ENCODE data around the gene CUL4A. TPM values are rescaled to one million over a fixed set of nuclear protein-coding genes. Genes with fewer than 3 reads are reported as not detected.
"Not testable (repeated sequence)": the region's sequence is repeated elsewhere in the genome, so short reads cannot be mapped to it uniquely, and the experiment has no call there.

CUL4A gene
- total RNA-seq, 1 donor from 2014 or later, result 57.0 TPM

GRCh38 chr13:113238536-113238935, 29.1 kb downstream of the CUL4A start:
- TF ChIP-seq, protein P1, sequence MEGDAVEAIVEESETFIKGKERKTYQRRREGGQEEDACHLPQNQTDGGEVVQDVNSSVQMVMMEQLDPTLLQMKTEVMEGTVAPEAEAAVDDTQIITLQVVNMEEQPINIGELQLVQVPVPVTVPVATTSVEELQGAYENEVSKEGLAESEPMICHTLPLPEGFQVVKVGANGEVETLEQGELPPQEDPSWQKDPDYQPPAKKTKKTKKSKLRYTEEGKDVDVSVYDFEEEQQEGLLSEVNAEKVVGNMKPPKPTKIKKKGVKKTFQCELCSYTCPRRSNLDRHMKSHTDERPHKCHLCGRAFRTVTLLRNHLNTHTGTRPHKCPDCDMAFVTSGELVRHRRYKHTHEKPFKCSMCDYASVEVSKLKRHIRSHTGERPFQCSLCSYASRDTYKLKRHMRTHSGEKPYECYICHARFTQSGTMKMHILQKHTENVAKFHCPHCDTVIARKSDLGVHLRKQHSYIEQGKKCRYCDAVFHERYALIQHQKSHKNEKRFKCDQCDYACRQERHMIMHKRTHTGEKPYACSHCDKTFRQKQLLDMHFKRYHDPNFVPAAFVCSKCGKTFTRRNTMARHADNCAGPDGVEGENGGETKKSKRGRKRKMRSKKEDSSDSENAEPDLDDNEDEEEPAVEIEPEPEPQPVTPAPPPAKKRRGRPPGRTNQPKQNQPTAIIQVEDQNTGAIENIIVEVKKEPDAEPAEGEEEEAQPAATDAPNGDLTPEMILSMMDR (IDR thresholded peaks at IDR 0.05), result no peak
- H3K9me3 ChIP-seq, result no peaks in the 10 kb centered on the region
- peaks cover 93% of the 10 kb centered on the region for H3K36me3 ChIP-seq
- DNase-seq (no peak), ATAC-seq (no peak)
- H3K4me3 ChIP-seq, result no peak overlapping the region
- H3K4me1 ChIP-seq, result no peaks in the 10 kb centered on the region
- no peak overlapping the region for H3K27ac ChIP-seq
- intact Hi-C loops (cut with DNase I), result no loop called here
- no peaks in the 10 kb centered on the region for H3K27me3 ChIP-seq

DNA sequence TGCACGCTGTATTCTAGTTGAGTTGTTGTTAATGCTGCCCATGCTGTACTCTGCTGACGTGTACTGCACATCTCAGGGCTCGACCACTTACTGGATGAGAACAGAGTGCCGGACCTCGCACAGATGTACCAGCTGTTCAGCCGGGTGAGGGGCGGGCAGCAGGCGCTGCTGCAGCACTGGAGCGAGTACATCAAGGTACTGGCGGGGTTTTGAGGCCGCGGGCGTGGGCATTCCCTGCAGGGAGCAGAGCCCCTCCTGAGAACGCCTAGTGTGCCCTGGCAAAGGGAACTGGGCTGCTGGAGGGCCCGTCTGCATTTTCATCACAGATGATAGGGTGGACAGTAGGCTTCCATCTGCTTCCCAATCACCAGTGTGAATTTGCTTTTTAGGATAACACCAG, 29.9 kb downstream of the CUL4A start:
- Histone ChIP-seq H3K9me3 (no peaks in the 10 kb centered on the region), H3K4me1 (no peaks in the 10 kb centered on the region), H3K36me3 (peaks cover 93% of the 10 kb centered on the region), H3K4me3 (no peak overlapping the region), H3K27ac (no peak overlapping the region), H3K27me3 (no peaks in the 10 kb centered on the region)
- TF ChIP-seq, protein P1 (IDR thresholded peaks at IDR 0.05), result no peak
- no peak for DNase-seq
- no peak for ATAC-seq
- intact Hi-C loops (cut with DNase I), result no loop called here

- Histone ChIP-seq H3K36me3 (peaks cover 93% of the 10 kb centered on the region), H3K4me1 (no peaks in the 10 kb centered on the region), H3K9me3 (no peaks in the 10 kb centered on the region), H3K27ac (no peak overlapping the region), H3K27me3 (no peaks in the 10 kb centered on the region), H3K4me3 (no peak overlapping the region)
- no peak for DNase-seq
- TF ChIP-seq, protein P1 (IDR thresholded peaks at IDR 0.05), result no peak
- intact Hi-C loops (cut with DNase I), result no loop called here
- ATAC-seq, result no peak
Observed at GRCh38 chr13:113239986-113240385, 30.6 kb downstream of the CUL4A start.

GRCh38 chr13:113241623-113242022, 32.2 kb downstream of the CUL4A start:
- H3K27me3 ChIP-seq; intact Hi-C loops (cut with DNase I); H3K27ac ChIP-seq; DNase-seq; H3K9me3 ChIP-seq; H3K4me3 ChIP-seq; H3K4me1 ChIP-seq; ATAC-seq: not testable (repeated sequence)
- H3K36me3 ChIP-seq, result peaks cover 96% of the 10 kb centered on the region

GRCh38 chr13:113243847-113244246, 34.4 kb downstream of the CUL4A start:
- no peaks in the 10 kb centered on the region for H3K9me3 ChIP-seq
- no peak overlapping the region for H3K4me3 ChIP-seq
- DNase-seq (no peak), ATAC-seq (no peak)
- no peaks in the 10 kb centered on the region for H3K4me1 ChIP-seq
- H3K27me3 ChIP-seq, result no peaks in the 10 kb centered on the region
- intact Hi-C loops (cut with DNase I), result no loop called here
- H3K36me3 ChIP-seq, result peaks cover 96% of the 10 kb centered on the region
- TF ChIP-seq, protein P1 (IDR thresholded peaks at IDR 0.05), result no peak
- H3K27ac ChIP-seq, result no peak overlapping the region

DNA sequence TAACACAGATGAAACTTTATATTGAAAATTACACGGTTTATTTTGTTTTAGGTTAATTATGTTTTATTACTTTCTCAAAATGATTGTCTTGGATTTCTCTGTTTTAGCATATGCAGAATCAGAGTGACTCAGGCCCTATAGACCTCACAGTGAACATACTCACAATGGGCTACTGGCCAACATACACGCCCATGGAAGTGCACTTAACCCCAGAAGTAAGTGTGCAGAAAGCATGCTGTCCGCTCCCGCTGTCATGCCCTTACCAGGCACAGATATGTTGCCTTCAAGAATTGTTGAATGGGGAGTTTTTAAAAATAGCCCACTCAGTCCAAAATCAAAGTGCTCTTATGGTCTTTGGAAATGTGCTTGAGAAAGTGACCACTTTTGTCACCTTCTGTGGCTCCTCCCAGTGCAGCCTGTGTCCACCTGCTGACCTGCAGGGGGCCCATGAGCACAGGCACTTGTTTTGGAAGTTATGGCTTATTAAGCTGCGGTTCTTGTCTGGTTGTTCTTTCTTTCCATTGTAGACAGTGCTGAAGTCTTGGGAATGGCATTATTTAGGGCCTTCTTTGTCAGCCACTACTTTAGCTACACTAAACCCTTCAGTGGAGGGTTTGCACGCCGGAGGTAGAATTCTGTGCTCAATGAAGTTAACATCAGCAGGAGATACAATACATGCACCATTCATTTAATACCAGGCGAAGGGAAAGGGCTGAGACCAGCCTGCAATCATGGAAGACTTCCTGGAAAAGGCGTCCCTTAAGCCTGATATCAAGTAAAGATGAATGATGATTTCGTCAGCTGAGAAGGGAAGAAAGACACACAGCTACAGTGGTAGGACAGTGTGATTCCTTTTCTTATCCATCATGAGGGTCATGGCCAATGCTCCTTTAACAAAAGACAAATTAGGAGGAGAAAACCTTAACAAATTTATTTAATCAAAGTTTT, 36.7 kb downstream of the CUL4A start:
- Histone ChIP-seq H3K4me1 (no peaks in the 10 kb centered on the region), H3K9me3 (no peaks in the 10 kb centered on the region), H3K27me3 (no peaks in the 10 kb centered on the region), H3K27ac (no peak overlapping the region), H3K4me3 (no peak overlapping the region), H3K36me3 (peaks cover 94% of the 10 kb centered on the region)
- intact Hi-C loops (cut with DNase I), result no loop called here
- peak; percentile 84 for ATAC-seq
- TF ChIP-seq, protein P1 (IDR thresholded peaks at IDR 0.05), result peak; percentile 44
- no peak for DNase-seq

Data from upper lobe of right lung (tissue), 1 donor.